Mesothelial cell of epicardium (in vitro differentiated cells): Measurements from ENCODE around the gene UROS. TPM values are rescaled to one million over a fixed set of nuclear protein-coding genes. Genes with fewer than 3 reads are reported as not detected.

Experiments
- DNase-seq, 2 experiments: peaks; one replicate each; pipeline ENCODE4 v3.0.0; 2021; ENCODE audit warnings: low spot score in 2 of 2; ENCODE audit not compliant: unreplicated experiment in 2 of 2
- H3K27ac Mint-ChIP-seq: 2 replicates; pipeline ENCODE4 v1.8.0; 2021; ENCODE audit warnings: mixed read lengths
- H3K27me3 Mint-ChIP-seq: 2 replicates; pipeline ENCODE4 v1.8.0; 2021; ENCODE audit warnings: low read depth, mixed read lengths
- H3K36me3 Mint-ChIP-seq: 2 replicates; pipeline ENCODE4 v1.8.0; 2021; ENCODE audit warnings: mixed read lengths
- H3K4me1 Mint-ChIP-seq: 2 replicates; pipeline ENCODE4 v1.8.0; 2021; ENCODE audit warnings: mixed read lengths
- H3K4me3 Mint-ChIP-seq: 2 replicates; pipeline ENCODE4 v1.8.0; 2021; ENCODE audit warnings: mild to moderate bottlenecking, moderate library complexity, mixed read lengths
- H3K9me3 Mint-ChIP-seq: 2 replicates; pipeline ENCODE4 v1.8.0; 2021; ENCODE audit warnings: mixed read lengths
- CTCF ChIP-seq: fragments of 200-600 bp; sonication (generic); IDR thresholded peaks from one replicate; pipeline ENCODE4 v1.5.0; 2021; ENCODE audit warnings: antibody characterized with exemption; ENCODE audit not compliant: unreplicated experiment
- total RNA-seq: library from RNA; stranded (reverse); gene quantifications from 3 replicates; pipeline ENCODE4 v1.2.1, GENCODE V29; 2021

Gene UROS
- total RNA-seq, 1 donor from 2014 or later, result 63.2 TPM

- Mint-ChIP-seq H3K27me3 (no peaks in the 10 kb centered on the region), H3K27ac (no peak overlapping the region), H3K9me3 (no peaks in the 10 kb centered on the region), H3K4me3 (no peak overlapping the region), H3K36me3 (peaks cover 12% of the 10 kb centered on the region), H3K4me1 (peaks cover 5% of the 10 kb centered on the region)
- no peak for DNase-seq
- no peak for TF ChIP-seq CTCF
Observed at GRCh38 chr10:125859128-125859817, 36.2 kb upstream of the UROS start.

- H3K36me3 Mint-ChIP-seq, result peaks cover 16% of the 10 kb centered on the region
- H3K4me3 Mint-ChIP-seq, result no peak overlapping the region
- H3K4me1 Mint-ChIP-seq, result peaks cover 5% of the 10 kb centered on the region
- peak overlapping the region; percentile 47 for H3K27ac Mint-ChIP-seq
- TF ChIP-seq CTCF, result no peak
- H3K9me3 Mint-ChIP-seq, result no peaks in the 10 kb centered on the region
- DNase-seq, result no peak
- H3K27me3 Mint-ChIP-seq, result no peaks in the 10 kb centered on the region
Observed at GRCh38 chr10:125857185-125857760, 34.2 kb upstream of the UROS start.

GRCh38 chr10:125852487-125852886 lies 29.4 kb upstream of the UROS start:
- no peak overlapping the region for H3K4me3 Mint-ChIP-seq
- no peak for TF ChIP-seq CTCF
- H3K4me1 Mint-ChIP-seq, result peaks cover 3% of the 10 kb centered on the region
- no peaks in the 10 kb centered on the region for H3K27me3 Mint-ChIP-seq
- no peak for DNase-seq
- H3K9me3 Mint-ChIP-seq, result no peaks in the 10 kb centered on the region
- peaks cover 30% of the 10 kb centered on the region for H3K36me3 Mint-ChIP-seq
- H3K27ac Mint-ChIP-seq, result no peak overlapping the region

GRCh38 chr10:125850766-125851731 lies 28.0 kb upstream of the UROS start:
- TF ChIP-seq CTCF, result no peak

GRCh38 chr10:125849448-125849847 lies 26.4 kb upstream of the UROS start:
- Mint-ChIP-seq H3K27ac (no peak overlapping the region), H3K9me3 (no peaks in the 10 kb centered on the region), H3K27me3 (no peaks in the 10 kb centered on the region), H3K4me1 (no peaks in the 10 kb centered on the region), H3K36me3 (peaks cover 40% of the 10 kb centered on the region), H3K4me3 (no peak overlapping the region)
- no peak for TF ChIP-seq CTCF
- no peak for DNase-seq

More at GRCh38 chr10:125850766-125851731, 28.0 kb upstream of the UROS start:
- Mint-ChIP-seq H3K27me3 (no peaks in the 10 kb centered on the region), H3K4me3 (no peak overlapping the region), H3K36me3 (peaks cover 39% of the 10 kb centered on the region), H3K9me3 (no peaks in the 10 kb centered on the region), H3K27ac (no peak overlapping the region), H3K4me1 (no peaks in the 10 kb centered on the region)
- DNase-seq, result no peak
